GM18909 (cell line): ENCODE results near the gene VAV2.

Source experiments
- ATAC-seq: cut with Tn5 transposase; IDR thresholded peaks from one replicate; pipeline ENCODE4 v1.9.1; 2021; ENCODE audit warnings: mild to moderate bottlenecking; ENCODE audit not compliant: unreplicated experiment, poor library complexity

Gene VAV2

GRCh38 chr9:133862585-133863256 is 129.4 kb downstream of the VAV2 start:
- no peak for ATAC-seq

DNA sequence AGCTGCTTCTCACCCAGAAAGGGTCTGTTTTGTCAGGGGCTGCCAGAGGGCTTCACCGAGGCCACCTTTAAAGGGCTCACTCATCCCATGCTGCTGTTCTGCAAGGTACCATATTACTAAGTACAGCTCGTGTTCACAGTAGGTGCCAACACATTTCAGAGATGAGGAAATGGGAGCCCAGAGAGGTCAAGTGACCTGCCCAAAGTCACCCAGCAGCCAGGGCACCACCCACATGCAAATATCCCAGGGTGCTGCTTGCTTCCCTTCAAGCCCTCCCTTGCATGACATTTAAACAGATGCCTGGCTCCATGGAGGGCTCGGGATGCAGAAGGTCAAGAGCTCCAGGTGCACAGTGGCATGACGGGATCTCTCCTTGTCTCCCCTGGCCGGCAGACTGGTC is 130.4 kb downstream of the VAV2 start:
- no peak for ATAC-seq

- ATAC-seq: no peak
Measured at GRCh38 chr9:133861086-133861485, 131.0 kb downstream of the VAV2 start.

- no peak for ATAC-seq
Measured at GRCh38 chr9:133858771-133859170, 133.4 kb downstream of the VAV2 start.

GRCh38 chr9:133857639-133858038 is 134.5 kb downstream of the VAV2 start:
- ATAC-seq: no peak

- no peak for ATAC-seq
Measured at GRCh38 chr9:133856798-133857197, 135.3 kb downstream of the VAV2 start.

DNA sequence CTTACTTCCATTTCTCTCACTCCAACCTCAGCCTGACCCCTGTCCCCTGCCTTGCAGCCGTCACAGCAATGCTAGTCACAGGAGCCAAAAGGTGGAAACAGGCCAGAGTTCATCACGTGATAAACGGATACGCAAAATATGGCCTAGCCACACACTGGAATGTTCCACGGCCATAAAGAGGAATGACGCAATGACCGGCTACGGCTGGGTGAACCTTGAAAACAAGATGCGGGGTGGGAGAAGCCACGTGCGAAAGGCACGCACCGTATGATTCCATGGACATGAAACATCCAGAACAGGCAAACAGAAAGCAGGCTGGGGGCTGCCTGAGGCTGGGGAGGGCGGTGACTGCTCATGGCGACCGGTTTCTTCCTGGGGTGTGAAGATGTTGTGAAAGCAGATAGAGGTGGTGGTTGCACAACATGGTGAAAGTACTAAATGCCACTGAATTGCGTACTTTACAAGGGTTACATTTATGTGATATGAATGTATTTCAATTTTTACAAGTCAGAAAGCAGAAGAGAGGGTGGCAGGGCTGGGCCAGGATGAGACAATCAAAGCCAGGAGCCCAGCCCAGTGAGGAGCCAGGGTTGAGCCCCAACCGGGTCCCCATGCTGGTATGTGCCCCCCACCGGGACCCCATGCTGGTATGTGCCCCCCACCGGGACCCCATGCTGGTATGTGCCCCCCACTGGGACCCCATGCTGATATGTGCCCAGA is 136.2 kb downstream of the VAV2 start:
- ATAC-seq: no peak

- ATAC-seq: no peak
Measured at GRCh38 chr9:133855371-133855770, 136.8 kb downstream of the VAV2 start.

DNA sequence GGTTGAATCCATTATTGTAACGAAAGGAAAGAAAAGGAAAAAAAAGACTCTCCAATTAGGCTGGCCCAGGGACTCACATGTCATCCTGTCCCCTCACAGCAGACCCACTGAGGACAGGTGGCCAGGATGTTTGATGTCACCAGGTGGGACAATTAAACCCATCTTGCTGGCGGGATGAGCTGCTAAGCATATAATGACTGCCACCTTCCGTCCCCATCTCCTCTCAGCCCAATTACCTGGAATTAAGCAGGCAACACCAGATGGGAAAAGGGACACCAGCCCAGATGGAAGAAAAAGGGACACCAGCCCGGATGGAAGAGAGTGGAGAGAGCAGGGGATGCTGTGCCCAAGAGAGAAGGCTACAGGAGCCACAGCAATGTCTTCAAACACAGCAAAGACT is 137.4 kb downstream of the VAV2 start:
- ATAC-seq: no peak

DNA sequence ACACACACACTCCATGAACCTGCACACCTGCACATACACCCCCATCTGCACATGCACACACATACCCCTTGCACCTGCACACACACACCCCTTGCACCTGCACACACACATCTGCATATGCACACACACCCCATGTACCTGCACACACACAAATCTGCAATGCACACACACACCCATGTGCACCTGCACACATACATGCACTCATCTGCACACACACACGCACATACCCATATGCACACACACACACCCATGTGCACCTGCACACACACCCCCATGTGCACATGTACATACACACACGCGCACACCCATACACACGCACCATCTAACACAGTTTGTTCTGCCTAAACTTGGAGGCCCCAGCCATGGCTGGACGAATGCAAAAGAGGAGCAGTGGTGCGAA is 138.1 kb downstream of the VAV2 start:
- ATAC-seq: no peak

- no peak for ATAC-seq
Measured at GRCh38 chr9:133853331-133853730, 138.8 kb downstream of the VAV2 start.

DNA sequence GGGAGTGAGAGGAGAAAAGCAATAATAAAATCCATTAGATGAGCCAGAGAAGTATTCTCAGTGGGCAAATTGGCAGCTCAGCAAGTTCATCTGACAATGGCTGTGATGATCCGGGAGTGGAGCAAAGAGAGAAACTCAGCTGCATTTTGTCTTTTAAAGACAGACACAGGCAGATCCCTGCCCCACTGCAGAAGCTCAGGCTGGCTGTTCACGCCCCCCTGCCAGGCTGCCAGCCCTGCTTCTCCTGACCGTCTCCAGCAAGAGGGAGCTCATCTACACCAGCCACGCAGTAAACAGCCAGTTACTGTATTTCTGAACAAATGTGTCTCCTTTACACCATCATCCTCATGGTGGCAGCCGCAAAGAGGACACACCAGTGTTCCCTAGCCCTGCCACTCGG is 139.7 kb downstream of the VAV2 start:
- no peak for ATAC-seq

DNA sequence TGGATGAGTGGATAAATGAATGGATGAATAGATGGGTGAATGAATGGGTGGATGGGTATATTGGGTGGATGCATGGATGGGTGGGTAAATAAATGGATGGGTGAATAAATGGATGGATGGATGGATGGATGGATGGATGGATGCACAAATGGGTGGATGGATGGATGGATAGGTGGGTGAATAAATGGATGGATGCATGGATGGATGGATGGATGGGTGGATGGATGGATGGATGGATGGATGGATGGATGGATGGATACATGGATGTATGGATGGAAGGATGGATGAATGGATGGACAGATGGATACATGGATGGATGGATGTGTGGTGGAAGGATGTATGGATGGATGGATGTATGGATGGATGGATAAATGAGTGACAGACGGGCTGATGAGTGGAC is 140.4 kb downstream of the VAV2 start:
- ATAC-seq: no peak

GRCh38 chr9:133850937-133851336 is 141.2 kb downstream of the VAV2 start:
- ATAC-seq: no peak

DNA sequence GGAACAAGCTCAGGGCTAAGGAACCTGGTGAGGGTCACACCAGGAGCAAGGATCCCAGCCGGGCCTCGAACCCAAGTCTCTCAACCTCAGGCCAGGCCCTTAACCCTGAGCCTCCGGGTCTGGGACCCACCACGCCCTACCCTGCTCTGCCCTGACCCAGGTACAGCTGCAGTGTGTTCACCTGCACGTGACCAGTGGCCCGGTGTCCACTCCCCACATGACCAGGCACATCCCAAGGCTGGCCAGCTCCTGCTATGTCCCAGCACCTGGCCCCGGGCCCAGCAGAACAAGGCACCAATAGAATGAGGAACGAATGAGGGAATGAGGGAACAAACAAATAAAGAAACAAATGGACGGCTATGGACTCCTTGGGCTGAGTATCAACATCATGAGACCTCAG is 142.0 kb downstream of the VAV2 start:
- ATAC-seq: no peak

DNA sequence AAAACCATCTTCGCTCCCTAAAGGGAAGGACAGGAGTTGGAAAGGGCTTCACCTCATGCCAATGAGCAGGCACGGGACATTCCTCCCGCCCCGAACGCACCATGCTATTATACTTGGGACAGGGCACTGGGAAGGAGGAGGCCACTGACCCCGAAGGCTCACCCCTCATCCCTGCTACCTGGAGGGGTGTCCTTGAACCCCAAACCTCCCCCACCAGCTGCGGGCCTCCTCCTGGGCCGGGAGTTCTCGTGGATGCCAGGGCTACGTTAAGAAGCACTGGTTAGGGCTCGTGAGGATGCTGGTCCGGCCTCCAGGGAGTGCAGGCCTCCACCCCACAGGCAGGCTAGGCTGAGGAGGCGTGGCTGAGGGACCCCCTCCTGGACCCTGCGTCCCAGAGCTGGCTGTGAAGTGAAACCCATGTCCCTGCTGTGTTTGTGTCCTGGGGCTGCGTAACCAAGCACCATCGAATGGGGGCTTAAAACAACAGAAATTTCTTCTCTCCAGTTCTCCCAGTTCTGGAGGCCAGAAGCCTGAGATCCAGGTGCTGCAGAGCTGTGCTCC is 142.9 kb downstream of the VAV2 start:
- ATAC-seq: no peak

- no peak for ATAC-seq
Measured at GRCh38 chr9:133848471-133849109, 143.5 kb downstream of the VAV2 start.

GRCh38 chr9:133846483-133847090 is 145.5 kb downstream of the VAV2 start:
- ATAC-seq: no peak

GRCh38 chr9:133845440-133845839 is 146.7 kb downstream of the VAV2 start:
- no peak for ATAC-seq

GRCh38 chr9:133844881-133845410 is 147.2 kb downstream of the VAV2 start:
- ATAC-seq: no peak

- no peak for ATAC-seq
Measured at GRCh38 chr9:133844398-133844784, 147.7 kb downstream of the VAV2 start.
